Ramos (cell line): ENCODE measurements around the gene NINJ2.

Experiments used
- in situ Hi-C: fragments of 300-500 bp; cut with MboI; formaldehyde crosslinking; loops from one replicate; pipeline ENCODE4 v1.14.3; 2022; ENCODE audit warnings: low sequenced_read_pairs; ENCODE audit not compliant: unreplicated experiment

Gene NINJ2

GRCh38 chr12:559906-560455, 103.3 kb downstream of the NINJ2 start:
- in situ Hi-C loops, result no loop called here

DNA sequence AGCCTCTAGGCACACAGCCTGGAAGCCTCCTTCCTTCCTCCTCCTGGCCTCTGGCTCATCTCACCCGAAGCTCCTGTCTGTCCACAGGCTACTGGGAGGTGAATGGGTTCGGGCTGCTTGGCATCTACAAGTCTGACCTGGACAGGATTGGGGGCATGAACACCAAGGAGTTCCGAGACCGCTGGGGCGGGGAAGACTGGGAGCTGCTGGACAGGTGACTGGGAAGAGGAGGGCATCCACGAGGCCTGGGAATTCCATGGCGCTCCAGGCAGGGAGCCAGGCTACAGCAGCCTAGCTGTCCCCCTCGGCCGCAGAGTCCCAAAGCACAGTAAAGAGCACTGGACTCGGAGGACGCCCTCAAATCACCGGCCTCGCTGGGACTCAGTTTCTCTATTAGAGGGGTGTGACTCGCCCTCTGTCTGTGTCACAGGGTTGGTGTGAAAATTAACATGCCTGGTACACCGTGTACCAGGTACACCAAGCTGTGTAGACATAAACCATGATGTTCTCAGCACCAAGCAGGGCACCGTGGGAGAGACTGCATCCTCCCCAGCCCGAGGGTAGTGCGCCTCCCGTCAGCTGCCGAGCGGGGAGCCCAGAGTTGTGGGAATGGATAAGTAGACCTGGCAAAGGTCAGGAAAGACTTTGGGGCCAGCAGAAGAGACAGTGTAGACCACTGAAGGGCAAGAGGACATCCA, 103.9 kb downstream of the NINJ2 start:
- in situ Hi-C loops, result no loop called here

DNA sequence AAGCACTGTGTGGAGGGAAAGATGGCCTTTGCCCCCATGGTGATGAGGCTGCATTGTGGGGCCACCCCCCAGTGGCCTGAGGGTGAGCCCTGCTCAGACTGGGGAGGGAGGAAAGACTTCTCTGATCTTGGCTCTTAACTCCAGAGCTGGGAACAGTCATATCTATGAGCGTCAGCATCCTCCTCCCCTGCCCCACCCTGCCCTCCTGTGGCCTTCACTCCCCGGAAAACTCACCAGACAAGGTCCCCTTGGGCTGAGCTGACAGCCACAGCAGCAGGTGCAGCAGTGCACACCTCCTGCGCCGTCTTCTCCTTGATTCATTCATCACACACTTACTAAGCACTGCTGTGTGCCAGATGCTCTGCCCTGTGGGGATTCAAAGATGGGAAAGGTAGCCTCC, 104.7 kb downstream of the NINJ2 start:
- in situ Hi-C loops, result no loop called here

DNA sequence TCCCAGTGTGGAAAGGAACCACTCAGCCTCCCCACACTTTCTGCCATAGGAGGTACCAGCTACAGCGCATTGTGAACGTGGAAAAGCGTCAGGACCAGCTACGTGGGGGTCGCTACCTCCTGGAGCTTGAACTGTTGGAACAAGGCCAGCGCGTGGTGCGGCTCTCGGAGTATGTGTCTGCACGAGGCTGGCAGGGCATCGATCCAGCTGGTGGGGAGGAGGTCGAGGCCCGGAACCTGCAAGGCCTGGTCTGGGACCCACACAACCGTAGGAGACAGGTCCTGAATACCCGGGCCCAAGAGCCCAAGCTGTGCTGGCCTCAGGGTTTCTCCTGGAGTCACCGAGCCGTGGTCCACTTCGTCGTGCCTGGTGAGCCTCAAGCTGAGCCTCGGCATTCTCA, 106.7 kb downstream of the NINJ2 start:
- in situ Hi-C loops, result no loop called here

DNA sequence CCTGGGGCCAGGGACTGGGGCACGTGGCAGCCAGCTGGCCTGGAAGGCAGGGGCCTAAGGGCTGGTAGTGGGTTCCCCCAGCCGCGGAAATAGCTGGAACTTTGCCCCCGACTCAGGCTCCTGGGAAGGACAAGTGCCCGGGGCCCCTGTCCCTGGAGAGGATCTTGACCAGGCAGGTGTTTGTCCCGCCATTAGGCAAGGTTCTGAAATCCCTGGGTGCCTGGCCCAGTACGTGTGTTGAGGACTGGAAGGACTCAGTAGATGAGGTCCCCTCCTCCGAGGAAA, 109.3 kb downstream of the NINJ2 start:
- in situ Hi-C loops, result loop anchor here (5.0 kb wide), 1 partner anchor 107 kb away; no protein-coding TSS in a partner anchor

DNA sequence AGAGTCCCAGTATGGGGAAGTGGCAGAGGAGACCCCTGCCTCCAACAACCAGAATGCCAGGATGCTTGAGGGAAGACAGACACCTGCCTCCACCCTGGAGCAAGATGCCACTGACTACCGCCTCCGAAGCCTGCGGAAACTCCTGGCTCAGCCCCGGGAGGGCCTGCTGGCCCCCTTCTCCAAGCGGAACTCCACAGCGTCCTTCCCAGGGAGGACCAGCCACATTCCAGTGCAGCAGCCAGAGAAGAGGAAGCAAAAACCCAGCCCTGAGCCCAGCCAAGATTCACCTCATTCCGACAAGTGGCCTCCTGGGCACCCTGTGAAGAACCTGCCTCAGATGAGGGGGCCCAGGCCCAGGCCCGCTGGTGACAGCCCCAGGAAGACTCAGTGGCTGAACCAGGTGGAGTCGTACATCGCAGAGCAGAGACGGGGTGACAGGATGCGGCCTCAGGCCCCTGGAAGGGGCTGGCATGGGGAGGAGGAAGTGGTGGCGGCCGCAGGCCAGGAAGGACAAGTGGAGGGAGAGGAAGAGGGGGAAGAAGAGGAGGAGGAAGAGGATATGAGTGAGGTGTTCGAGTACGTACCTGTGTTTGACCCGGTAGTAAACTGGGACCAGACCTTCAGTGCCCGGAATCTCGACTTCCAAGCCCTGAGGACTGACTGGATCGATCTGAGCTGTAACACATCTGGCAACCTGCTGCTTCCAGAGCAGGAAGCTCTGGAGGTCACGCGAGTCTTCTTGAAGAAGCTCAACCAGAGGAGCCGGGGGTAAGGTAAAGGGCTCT, 109.8 kb downstream of the NINJ2 start:
- in situ Hi-C loops, result loop anchor here (5.0 kb wide), 1 partner anchor 106 kb away; no protein-coding TSS in a partner anchor

DNA sequence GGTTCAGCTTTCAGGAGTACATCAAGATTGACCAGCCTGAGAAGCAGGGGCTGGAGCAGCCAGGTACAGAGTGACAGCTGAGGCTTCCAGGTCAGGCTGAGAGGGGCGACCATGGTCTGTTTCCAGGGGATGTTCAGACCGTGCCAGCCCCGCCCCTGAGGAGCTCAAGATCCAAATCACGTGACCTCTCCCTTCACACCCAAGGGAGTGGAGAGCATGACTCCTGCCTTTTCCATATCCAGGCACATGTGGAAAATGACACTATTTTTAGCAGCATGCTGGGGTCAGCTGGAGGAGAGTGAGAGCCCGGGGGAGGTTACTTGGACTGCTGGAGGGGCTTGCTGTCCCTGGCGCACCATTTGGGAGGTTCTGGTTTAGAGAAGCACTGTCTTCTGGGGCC, 110.8 kb downstream of the NINJ2 start:
- in situ Hi-C loops, result loop anchor here (5.0 kb wide), 1 partner anchor 105 kb away; no protein-coding TSS in a partner anchor

GRCh38 chr12:550473-551260, 112.6 kb downstream of the NINJ2 start:
- in situ Hi-C loops, result loop anchor here (5.0 kb wide), 1 partner anchor 103 kb away; no protein-coding TSS in a partner anchor

DNA sequence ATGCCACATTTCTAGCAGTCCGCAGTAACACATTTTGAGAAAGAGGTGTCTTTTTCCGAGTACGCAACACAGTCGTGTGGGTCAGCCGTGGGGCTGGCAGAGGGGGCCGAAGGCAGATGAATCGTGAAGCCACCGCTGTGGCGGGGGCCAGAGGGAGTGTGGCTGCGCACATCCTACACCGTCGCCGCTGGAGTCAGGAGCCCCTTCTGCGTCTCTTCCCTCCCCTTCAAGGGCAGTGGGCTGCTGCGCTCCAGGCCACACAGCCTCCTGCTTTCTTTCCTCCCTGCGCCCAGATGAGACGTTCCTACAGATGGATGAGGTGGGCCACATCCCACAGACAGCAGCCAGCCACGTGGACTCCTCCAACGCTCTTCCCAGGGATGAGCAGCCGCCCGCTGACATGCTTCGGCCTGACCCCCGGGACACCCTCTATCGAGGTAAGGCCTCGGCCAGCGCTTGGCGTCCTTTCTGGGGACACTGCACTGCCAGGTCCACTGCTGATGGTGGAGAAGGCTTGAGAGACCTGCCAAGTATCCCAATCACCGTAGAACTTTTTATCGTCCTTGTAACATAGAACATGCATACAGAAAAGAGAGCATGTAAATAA, 113.7 kb downstream of the NINJ2 start:
- in situ Hi-C loops, result loop anchor here (5.0 kb wide), 1 partner anchor 102 kb away; no protein-coding TSS in a partner anchor

GRCh38 chr12:547883-548470, 115.3 kb downstream of the NINJ2 start:
- in situ Hi-C loops, result no loop called here

GRCh38 chr12:546920-547845, 116.1 kb downstream of the NINJ2 start:
- in situ Hi-C loops, result no loop called here

DNA sequence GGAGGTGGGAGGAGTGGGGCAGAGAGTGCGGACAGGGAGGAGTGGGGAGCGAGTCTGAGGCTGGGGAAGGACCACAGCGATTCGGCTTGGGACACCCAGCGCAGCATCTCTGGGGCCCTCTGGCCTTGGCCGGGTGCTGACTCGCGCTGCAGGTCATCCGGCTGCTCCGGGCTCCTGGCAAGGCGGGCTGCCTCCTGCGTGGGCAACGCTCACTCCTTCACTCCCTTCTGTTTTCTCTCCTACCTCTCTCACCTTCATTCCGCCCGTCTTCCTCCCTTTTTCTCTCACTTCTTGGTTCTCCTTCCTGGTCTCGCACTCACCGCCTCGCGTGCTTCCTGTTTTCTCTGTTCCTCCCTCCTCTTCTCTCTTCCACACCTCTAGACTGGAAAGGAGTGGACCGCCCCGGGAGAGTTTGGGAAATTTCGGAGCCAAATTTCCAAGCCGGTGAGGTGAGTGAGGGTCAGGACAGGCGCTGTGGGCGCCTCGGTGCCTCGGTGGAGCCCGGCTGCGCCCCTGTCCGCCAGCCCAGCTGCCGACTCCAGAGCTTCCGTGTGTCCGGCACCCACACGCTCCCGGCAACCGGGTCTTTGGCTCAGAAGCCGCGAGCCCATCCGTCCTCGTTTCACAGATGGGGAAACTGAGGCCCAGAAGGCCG, 116.9 kb downstream of the NINJ2 start:
- in situ Hi-C loops, result no loop called here

GRCh38 chr12:545835-546234, 117.4 kb downstream of the NINJ2 start:
- in situ Hi-C loops, result no loop called here

DNA sequence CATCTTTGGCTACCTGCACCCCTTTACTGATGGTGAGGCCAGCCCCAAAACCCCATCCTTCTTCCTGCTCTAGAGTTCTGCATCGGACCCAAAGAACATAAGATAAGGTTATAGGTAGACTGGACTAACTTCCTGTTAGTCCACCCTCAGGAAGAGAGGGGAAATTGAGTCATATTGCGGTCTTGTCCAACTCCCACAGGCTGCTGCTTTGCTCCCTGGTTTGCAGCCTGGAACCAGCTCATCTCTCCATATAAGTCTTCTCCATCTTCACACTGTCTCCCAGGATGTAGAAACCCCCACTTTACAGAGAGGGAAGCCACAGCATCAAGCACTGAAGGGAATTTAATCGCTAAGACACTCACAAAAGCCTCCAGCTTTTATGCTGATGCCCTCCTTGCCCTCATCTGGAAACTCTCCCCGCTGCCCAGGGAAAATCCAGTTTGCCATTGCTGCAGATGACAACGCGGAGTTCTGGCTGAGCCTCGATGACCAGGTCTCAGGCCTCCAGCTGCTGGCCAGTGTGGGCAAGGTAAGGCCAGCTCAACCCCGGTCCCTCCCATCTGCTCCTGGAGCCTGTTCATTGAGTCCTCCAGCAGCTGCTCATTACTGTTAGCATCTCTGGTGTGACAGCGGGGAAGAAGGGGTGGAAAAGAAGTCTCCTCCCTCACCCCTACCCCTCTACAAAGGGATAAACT, 118.2 kb downstream of the NINJ2 start:
- in situ Hi-C loops, result no loop called here

GRCh38 chr12:544142-544541, 119.1 kb downstream of the NINJ2 start:
- in situ Hi-C loops, result no loop called here

DNA sequence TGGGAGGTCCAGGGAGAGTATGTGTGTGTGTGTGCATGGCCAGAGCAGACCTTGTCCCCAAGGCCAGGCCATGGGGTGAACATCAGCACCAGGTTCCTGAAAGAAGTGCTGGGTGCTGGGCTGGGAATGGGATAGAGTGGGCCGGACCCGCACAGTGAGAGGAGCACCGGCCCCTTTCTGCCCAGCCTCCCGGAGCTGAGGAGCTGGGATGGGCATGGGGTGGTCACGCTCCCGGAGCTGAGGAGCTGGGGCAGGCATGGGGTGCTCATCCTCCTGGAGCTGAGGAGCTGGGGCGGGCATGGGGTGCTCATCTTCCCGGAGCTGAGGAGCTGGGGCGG, 120.2 kb downstream of the NINJ2 start:
- in situ Hi-C loops, result no loop called here

DNA sequence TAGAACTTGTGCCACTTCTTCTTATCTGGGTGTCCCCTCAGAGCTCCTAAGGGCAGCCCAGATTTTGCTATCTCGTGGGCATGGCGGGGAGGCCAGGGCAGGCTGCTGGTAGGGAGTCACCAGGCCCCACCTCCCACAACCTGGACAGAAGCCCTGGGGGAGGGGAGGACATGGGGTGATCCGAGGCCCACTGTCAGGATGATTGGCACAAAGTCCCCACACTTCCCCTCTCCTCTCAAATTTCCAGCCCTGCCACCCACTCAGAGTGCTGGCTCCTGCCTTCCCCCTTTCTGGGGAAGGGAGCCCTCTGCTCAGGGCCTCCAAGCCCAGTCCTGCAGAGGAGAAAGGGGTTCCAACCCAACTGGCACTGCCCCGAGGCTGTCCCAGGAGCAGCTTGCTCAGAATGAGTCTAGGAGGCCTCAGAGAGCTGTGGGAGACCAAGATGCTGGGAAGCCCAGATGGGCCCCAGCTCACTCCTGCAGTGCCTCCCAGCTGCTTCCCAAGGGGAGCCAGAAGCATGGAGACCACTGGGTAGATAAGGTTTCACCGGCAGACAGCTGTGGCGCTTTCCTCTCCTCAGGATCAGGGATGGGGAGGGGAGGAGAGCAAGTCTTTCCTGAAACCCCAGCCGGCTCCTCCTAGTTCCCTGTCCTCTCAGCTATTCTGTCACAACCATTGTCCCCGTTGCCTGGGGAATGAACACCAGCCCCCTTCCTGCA, 120.7 kb downstream of the NINJ2 start:
- in situ Hi-C loops, result no loop called here
